GM19455 (cell line): ENCODE data around the gene SPTB.
A peak's percentile ranks its signal among the peaks of the same experiment; 100 is the strongest.

Source experiments
- ATAC-seq: cut with Tn5 transposase; IDR thresholded peaks from one replicate; pipeline ENCODE4 v1.9.1; 2021; ENCODE audit not compliant: unreplicated experiment

The SPTB gene

GRCh38 chr14:64855721-64856528, 23.8 kb downstream of the SPTB start:
- no peak for ATAC-seq

DNA sequence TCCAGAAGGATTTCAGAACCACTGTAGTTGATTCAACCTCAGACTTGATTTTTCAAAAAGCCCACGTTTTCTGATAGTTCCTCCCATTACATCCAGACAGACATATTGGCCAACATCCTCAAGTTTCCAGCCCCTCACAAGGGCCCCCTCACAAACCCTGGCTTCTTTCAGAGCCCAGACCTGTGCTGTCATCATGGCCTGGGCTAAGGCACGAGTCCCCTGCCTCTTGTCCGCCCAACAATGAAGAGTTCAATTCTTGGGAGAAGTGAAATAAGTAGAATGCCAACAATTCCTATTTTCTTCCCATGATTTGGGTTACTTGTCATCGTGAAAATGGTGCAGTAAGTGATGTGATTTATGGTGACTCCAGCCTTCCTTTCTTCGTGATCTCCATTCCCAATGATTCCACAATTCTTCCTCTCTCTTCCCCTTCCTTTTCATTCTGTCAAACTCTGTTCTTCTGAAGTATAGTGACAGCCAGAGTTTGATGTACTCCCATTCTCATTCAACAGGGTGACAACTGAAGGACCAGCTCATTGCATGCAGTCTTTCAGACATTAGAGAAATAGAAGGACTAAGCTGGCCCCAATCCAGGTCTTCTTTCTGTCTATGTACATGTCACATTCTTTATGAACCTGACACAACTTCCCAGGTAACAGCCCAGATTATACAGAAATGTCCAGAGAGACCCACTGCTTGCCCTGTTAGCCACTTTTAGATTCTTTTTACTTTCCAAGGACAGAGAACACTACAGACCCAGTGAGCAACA, 29.2 kb downstream of the SPTB start:
- ATAC-seq: no peak

GRCh38 chr14:64849940-64850339, 29.8 kb downstream of the SPTB start:
- ATAC-seq: no peak

GRCh38 chr14:64848239-64848638, 31.5 kb downstream of the SPTB start:
- no peak for ATAC-seq

GRCh38 chr14:64846319-64846718, 33.4 kb downstream of the SPTB start:
- no peak for ATAC-seq

DNA sequence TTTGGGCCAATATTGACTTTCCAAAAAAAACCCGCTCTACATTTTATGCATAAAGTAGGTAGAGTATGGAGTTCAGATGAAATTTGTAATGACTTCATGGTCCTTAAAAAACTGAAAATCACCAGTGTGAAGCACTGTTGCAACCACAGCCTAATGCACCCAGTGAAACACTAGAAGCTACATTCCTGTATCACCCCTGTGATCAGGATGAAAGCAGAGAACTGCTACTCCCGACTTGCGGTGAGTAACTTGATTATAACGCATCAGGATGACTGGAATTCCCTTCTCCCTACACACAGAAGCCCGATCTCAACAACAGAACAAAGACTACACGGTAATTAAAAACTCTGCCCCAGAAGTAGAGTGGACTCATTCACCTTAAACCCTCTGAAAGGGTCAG, 33.8 kb downstream of the SPTB start:
- ATAC-seq: no peak

DNA sequence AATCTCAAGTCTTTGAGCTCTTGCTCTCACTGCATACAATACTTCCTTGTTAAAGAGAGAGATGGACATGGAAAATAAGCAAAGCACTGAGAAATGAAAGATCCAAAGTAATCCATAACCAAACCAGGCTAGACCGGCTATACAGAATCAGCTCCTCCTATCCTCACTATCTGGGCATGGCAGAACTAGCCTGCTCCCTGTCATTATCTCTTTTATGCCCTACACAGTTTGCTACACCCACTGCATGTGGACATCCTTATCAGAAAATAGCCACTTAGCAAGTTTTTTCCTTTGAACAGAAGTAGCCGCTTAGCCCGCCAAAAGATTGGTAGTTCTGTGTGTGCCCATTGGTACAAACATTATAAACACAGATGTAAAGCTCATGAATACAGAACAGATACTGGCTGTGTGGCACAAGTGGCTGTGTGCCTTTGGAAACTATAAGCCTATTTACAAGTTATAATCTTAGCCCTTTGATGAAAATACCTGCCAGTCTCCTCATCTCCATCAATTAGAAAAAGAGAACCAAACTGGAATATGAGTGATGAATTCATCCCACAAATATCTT, 34.7 kb downstream of the SPTB start:
- ATAC-seq: no peak

GRCh38 chr14:64844272-64844671, 35.4 kb downstream of the SPTB start:
- peak; percentile 63 for ATAC-seq

DNA sequence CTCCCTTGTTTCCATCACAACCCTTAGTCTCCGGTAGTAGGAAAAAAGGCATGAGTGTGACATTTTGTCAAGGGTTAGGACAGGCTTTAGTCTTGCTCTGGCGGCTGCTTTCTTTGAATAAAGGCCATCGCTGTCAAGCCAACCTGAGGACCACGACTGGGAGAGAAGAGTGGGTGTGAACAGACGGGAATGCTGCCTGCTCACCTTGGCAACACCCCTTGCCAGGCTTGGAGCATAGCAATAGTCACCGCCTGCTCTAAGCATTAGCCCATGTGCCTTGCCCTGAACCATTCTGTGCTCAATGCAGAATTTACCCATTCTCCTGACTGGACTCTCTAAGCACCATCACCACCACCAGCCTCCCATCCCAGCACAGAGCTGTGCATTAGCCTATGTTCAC, 36.2 kb downstream of the SPTB start:
- ATAC-seq: no peak

DNA sequence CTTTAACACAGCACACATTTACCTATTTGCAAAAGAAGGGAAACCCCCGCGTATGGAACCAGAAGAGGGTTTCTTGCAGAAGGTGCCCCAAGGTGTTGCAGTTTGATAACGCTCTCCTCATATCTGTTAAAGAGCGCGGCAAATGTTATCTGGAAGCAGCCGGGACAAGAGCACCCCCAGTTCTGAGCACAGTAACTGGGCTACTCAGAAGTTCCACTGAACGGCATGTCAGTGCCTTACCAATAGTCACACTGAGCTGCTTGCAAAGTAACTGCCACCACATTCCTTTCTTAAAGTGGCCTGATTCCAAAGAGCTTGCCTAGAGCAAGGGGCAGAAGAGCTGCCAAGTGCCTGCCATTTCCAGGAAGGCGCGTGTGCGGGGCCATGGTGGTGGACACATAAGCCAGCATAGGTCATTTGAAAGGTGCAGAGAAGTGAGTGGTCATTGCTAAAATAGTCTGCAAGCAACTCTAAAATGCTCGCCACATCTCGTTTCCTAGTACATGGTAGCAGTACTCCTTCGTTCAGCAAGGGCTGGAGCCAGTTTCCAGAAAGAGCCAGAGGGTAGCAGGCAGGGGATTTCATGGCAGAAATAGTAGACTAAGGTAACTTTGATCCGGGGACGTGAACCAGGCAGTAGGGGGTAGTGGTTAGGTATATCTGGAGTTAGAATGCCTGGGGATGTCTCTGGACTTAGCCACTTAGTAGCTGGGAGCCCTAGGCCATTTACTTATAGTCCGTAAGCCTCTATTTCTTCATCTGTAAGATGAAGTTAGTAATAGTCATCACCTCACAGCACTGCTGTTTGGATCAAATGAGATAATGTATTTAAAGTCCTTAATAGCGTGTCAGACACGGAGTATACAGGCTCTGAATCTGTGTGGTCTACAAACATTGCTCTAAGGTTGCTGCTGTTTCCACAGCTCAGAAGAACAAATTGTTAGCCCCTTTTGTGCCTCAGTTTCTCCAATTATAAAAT, 37.6 kb downstream of the SPTB start:
- no peak for ATAC-seq

- ATAC-seq: no peak
These were observed 38.5 kb downstream of the SPTB start for GRCh38 chr14:64841121-64841651.

DNA sequence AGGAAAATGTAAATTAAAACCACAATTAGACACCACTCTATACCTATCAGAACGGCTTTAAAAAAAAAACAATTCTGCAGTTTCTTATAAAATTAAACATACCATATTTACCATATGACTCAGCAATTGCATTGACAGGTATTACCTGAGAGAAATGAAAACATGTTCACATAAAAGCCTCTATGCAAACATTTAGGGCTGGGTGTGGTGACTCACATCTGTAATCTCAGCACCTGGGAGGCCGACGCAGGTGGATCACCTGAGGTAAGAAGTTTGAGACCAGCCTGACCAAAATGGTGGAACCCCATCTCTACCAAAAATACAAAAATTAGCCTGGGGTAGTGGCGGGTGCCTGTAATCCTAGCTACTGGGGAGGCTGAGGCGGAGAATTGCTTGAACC, 41.1 kb downstream of the SPTB start:
- no peak for ATAC-seq

- no peak for ATAC-seq
These were observed 44.3 kb downstream of the SPTB start for GRCh38 chr14:64835431-64835830.

GRCh38 chr14:64834965-64835364, 44.7 kb downstream of the SPTB start:
- ATAC-seq: no peak

DNA sequence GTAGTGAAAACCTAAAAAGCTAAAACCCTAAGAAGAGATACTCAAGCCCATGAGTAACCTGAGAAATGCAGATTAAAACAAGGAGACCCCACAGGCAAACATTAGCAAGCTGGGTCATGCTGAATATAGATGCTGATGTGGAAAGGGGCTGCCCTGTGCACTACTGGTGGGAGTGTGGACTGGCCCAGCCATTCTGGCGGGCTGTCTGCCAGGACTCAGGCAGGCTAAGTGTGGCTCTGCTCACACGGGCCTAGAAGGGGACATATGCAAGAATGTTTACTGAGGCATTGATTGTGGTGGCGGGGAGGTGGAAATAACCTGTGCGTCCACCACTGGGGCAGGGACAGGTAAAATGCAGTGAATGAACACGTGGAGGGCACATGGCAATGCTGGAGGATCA, 48.3 kb downstream of the SPTB start:
- no peak for ATAC-seq

DNA sequence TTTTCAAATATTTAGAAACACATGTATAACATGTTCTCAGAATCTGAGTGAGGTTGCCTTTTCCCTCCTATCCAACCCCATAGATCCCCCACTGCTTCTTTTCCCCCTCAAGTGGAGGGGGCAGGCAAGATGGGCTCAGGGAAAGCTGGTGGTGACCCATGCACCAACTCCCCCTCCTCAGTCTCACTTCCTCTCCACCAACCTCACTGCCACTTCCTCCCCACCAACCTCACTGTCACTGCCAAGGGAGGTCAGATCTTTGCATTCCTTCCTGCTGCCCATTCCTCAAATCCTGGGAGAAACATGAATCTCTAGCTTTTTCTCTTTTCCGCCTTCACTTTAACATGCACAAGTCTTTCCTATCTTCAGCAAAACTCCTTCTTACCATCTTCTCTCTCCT, 48.7 kb downstream of the SPTB start:
- no peak for ATAC-seq

DNA sequence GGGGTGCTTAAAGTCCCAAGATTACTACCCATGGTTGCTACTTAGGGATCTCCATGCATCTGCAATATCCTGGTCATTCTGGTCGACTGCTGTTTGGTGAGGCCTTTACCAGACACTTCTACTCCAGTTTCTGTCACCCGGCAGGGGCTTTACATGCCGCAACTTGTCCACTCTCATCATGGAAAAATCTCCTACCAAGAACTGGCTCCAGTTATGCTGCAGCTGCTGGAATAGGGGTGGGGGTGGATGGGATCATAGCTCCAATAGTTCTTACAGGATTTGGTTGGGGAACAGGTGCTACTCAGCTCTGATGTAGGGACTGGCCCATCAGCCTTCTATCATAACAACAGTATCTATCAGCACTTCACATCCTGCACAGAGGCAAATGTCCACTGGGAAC, 51.6 kb downstream of the SPTB start:
- ATAC-seq: no peak

GRCh38 chr14:64826845-64827244, 52.9 kb downstream of the SPTB start:
- ATAC-seq: no peak

GRCh38 chr14:64826333-64826732, 53.4 kb downstream of the SPTB start:
- ATAC-seq: no peak

- no peak for ATAC-seq
These were observed 54.2 kb downstream of the SPTB start for GRCh38 chr14:64825509-64825908.

DNA sequence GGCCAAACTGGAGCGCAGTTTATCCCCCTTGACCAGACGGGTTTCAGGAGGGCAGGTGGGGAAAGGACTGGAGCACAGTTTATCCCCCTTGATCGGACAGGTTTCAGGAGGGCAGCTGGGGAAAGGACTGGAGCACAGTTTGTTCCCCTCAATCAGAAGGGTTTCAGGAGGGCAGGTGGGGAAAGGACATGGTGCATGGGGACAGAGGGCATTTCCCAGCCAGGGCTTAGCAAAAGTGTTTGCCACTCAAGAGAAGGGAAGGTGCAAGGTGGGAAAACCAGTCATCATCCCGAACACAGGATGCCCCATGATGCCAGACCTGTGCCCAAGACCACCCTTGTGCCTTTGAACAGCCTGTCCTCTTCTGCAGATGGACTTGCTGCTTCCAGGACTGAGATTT, 54.7 kb downstream of the SPTB start:
- no peak for ATAC-seq
